NCI-H1105 treated with DMSO at 0.1 percent for 48 hours (cell line): Measurements from ENCODE around the gene APOF.
"Not testable (repeated sequence)": the region's sequence is repeated elsewhere in the genome, so short reads cannot be mapped to it uniquely, and the experiment has no call there.

Experiments
- DNase-seq: peaks from one replicate; lab custom pipeline; 2025; lab: John Stamatoyannopoulos, UW

The APOF gene

DNA sequence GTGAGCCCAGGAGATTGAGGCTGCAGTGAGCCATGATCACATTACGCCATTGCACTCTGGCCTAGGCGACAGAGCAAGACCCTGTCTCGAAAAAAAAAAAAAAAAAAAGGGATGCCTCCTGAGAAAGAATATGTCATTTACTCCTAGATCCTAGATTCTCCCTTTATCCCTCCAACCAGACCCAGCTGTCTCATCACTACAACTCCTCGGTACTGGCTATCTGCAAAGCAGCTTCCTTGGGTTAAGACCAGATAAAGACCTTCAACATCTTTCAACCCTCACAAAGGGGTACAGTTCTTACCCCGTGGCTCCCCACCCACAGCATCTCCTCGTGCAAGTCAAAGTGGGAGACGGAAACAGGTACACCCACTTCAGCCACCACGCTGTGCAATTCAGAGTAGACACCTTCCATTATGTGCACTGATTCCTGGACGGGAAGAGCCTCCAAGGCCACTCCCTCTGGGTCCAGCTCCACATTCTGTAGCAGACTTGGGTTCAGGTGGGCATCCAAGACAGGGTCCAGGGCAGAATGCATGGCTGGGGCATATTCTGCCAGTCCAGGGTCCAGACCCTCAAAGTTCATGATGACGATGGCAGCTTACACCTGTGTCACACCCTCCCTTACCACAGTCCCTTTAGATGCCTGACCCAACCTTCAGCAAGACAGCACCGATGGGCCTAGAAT is 30.0 kb downstream of the APOF start:
- DNase-seq, result no peak

DNA sequence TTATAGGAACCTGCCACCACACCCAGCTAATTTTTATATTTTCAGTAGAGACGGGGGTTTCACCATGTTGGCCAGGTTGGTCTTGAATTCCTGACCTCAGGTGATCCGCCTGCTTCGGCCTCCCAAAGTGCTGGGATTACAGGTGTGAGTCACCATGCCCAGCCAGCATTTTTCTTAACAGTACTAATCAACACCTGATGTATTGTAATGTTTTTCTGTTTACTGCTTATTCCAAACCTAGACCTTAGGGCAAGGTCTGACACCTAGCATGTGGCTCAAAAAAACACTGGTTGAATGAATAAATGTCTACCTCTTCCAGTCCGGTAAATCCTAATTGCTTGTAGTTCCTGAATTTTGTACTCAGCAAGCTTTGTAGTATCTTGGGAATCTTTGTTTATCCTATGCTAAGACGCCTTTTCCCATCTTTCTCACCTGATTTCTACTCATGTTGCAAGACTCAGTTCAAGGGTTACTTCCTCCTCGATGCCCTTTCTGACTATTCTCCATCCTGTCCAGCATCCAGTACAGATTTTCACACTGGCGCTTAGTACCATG is 31.6 kb downstream of the APOF start:
- DNase-seq, result no peak

DNA sequence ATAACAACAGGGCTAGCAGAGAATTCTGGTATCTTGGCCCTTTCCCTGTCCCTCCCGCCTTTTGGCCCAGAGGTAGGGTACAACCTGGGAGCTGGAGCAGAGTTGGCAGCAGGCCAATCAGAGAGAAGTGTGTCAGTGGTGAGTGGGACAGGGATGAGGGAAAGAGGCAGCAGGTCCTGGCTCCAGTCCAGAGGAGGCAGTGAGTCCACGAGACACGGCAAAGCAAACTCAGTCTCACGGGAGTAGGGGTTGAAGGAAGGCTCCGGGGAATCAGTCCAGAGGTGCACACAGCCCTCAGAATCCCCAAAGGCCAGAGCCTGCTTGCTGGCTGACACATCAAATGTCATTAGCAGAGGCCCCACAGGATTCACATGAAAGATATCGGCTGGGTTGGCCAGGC is 36.1 kb downstream of the APOF start:
- peak; percentile 3 for DNase-seq

DNA sequence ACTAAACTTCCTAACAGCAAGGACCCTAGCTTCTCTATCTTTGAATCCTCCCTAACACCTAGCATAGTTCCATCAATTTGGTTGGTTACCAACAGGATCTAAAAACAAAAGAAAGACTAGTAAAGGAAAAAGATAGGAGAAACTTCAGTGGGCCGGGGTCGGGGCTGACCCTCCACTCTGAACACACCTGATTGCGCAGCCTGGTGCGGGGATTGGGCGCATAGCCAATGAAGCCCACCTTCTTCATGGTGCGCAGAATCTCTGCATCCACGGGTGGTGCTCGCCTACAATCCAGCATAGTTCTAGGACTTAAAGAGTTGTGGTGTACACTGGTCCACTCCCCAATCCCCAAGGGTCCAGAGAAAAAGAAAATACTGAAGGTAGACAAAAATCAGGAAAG is 36.5 kb downstream of the APOF start:
- DNase-seq, result no peak

DNA sequence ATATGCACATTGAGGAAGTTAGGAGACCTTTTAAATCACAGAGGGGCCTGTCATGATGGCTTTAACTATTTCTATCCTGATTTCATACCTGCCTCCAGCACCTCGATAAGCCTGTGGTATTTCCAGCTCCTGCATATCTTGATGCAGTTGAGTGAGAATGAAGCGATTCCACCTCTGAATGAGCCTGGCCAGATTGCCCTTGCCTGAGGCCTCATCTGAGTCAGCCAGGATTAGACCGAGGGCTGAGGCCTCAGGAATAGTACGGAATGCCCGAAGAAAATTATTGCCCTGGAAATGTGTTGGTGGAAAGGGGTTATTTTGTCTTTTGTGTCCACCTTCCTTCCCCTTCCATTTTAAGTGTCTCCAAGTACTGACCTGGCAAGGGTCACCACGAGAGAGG is 38.5 kb downstream of the APOF start:
- DNase-seq, result no peak

DNA sequence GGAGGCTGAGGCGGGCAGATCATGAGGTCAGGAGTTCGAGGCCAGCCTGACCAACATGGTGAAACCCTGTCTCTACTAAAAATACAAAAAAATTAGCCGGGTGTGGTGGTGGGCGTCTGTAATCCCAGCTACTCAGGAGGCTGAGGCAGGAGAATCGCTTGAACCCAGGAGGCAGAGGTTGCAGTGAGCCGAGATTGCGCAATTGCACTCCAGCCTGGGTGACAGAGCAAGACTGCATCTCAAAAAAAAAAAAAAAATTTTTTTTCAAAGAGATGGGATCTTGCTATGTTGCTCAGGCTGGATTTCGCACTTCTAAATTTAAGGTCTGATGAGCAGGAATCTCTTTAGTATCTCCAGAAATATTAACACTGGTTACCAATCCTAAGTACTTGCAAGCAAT is 41.0 kb downstream of the APOF start:
- not testable (repeated sequence) for DNase-seq

DNA sequence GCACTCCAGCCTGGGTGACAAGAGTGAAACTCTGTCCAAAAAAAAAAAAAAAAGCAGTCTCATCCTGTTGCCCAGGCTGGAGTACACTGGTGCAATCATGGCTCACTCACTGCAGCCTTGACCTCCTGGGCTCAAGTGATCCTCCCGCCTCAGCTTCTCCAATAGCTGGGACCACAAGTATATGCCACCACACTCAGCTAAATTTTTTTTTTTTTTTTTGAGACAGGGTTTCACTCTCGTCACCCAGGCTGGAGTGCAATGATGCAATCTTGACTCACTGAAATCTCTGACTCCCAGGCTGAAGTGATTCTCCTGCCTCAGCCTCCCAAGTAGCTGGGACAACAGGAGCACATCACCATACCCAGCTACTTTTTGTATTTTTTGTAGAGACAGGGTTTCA is 41.6 kb downstream of the APOF start:
- DNase-seq, result no peak

DNA sequence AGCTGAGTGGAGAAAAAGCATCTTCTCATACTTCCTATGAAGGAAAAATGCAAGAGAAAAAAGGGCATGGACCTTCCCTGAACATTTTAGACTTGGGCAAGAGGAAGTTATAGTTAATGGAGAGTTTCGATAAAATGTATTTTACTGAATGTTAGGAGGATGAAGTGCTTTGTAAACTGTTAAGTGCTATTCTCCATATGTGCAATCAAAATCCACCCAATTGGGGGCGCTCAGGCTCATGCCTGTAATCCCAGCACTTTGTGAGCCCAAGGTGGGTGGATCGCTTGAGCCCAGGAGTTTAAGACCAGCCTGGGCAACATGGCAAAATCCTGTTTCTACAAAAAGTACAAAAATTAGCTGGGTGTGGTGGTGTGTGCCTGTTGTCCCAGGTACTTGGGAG is 45.0 kb downstream of the APOF start:
- DNase-seq, result no peak

DNA sequence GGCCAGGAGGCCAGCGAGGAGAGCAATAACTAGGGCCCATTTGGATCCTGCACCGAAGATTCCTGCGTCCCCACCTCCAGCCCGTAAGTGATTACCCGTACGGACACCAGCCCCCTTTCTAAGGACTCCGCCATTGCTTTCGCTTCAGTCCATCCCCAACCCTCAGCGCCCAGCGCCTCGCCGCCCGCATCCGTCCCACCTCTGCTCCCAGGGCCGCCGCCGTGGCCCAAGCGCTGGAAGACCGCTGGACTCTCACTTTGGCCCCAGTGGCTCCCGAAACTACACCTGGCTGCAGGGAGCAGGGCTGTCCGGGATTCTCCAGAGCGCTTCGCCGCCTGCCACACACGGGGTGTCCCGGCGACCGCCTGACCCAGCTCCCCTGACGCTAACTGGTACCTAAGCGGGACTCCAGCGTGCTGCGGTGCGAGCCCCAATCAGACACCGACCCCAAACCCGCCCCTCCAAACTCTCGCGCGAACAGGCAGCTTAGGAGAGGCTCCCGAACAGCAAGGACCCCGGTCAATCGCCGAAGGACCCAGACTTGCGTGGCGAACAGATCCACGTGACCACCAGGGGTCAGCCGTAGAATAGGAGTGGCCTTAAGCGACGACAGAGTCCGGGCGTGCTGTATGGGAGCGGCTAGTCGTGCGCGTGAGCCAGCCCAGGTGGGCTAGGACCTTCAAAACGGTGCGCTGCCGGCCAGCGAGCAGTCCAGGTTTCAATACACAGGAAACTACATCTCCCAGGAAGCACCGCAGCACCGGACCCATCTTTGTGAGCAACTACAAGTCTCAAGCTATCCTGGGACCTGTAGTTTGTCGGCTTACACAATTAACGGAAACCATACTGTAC is 46.8 kb downstream of the APOF start, which contains the start of gene CNPY2:
Gene CNPY2 (minus strand): TSS at position 367 of the 852 bp plus-strand sequence. CDS start 771 bp downstream, outside the sequence.
- DNase-seq, result peak; percentile 89

DNA sequence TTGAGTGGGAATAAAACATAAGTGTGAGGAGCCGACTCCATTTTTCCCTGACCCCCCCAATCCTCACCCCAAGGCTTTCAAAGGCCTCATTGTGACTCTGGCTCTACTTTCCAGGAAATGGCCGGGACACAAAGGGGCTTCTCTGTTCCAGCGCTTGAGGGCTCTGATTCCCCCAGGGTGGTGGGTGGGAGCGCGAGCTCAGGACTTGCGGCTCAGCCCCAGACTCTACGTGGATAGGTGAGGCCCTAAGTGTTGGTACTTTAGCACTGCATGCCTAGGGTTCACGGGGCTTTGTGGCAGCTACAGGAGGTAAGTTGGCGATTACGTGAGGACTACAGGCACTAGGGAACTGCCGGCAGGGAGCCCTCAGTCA is 47.4 kb downstream of the APOF start:
- DNase-seq, result no peak

DNA sequence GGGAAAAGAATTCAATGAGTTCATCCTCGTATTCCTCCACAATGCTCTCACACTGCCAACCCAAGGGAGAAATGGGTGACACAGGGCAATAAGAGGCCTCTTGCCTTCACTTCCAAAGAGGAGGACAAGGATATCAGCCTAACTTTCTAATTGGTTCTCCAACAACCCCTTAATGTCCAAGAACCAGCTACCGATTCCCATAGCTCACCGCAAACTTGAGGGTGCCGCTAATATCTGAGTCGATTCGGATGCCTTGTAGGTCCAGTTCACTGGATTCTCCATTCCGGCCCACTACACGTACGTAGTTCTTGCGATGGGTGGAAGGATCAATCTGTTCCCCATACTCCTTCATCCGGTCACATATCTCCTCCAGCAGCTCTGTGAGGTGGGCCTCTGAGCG is 51.7 kb downstream of the APOF start:
- no peak for DNase-seq
